AG20443 (cell line): ENCODE measurements around the gene SLC24A5.

ENCODE experiments used
- DNase-seq: peaks from one replicate; pipeline ENCODE4 v3.0.0; 2012; ENCODE audit warnings: low spot score, mixed read lengths

Gene SLC24A5

DNA sequence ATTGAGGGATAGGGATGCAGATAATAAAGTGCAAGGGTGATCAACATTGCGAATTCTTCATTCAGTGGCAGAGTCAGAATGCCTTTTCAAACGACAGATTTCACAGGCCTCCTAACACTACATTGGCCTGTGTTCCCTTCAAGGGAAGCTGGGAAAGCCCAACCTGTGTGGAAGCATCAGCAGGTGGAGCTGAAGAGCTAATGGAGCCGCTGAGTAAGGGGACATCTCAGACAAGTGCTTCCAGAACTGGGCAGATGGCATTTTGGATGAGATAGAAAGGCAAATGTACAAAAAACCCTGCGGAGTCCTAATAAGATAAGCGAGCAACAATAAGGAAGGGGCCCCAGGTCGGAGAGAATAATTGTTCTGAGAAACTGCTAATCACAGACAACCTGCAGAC is 8.5 kb upstream of the SLC24A5 start:
- no peak for DNase-seq

DNA sequence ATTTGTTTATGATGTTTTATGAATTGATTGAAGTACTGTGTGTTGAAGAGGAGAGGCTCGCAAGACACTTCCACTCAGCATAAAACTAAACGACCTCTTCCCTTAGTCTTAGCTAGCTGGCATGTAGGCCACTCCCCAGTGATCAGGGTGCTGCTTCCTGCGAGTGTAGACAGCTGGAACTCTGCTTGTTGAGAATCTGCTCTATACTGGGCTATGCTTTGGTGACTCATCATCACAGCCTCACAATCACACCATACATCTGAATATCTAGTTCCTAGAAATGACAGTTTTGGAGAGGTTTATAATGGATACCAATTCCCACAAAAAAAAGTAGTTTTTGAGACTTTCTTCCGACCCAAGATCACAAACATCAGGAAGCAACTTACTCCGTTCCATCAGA is 1.5 kb upstream of the SLC24A5 start:
- no peak for DNase-seq

DNA sequence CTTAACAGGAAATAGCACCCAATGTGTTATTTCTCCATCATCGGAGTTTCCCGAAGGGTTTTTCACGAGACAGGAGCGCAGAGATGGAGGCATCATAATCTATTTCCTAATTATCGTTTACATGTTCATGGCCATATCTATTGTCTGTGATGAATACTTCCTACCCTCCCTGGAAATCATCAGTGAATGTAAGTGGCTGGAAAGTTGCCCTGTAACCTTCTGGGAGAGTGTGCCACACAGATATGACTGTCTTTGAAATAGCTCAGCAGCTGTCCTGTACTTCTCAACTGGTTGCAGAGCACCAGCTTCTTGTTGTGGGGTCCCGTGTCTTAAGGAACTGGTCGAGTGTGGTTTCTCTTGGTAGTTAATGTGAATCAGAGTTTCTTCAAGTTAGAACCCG is 1.1 kb downstream of the SLC24A5 start:
- DNase-seq, result no peak

DNA sequence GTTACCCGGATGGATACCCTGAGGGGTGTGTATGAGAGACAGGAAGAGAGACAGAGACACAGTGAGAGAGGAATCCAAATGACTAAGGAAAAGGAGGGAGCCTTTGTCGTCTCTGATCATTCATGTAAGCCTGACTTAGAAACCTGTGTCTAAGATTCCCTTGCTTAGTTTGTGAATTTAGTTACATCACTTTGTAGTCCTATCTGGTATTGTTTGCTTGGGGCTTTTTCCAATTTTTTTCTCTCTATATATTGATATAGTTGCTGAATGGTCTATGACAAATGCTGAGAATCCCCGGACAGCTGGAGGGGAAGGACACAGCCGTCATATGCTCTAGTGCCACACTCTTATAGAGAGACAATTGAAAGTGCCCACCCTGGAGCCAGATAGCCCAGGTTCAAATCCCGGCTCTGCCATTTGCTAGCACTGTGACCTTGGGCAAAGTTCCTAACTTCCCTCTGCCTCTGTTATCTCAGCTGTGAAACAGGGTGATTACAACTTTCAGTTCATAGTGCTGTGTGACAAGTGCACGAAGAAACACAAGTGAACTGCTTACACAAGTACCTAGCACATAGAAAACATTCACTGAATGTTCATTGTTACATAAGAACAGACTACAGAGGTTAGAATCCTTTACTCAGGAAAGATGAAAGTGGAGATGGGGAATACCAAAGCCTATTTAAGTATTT is 6.0 kb downstream of the SLC24A5 start:
- DNase-seq, result no peak

DNA sequence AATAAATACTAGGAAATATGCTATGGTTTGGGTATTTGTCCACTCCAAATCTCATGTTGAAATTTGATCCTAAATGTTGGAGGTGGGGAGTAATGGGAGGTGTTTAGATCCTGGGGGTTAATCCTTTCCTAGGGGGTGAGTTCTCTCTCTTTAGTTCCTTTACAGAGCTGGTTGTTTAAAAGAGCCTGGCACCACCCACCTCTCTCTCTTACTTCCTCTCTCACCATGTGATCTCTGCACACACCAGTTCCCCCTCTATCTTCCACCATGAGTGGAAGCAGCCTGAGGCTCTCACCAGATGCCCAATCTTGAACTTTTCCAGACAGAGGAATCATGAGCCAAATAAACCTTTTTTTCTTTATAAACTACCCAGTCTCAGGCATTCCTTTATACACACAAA is 10.5 kb downstream of the SLC24A5 start:
- no peak for DNase-seq

DNA sequence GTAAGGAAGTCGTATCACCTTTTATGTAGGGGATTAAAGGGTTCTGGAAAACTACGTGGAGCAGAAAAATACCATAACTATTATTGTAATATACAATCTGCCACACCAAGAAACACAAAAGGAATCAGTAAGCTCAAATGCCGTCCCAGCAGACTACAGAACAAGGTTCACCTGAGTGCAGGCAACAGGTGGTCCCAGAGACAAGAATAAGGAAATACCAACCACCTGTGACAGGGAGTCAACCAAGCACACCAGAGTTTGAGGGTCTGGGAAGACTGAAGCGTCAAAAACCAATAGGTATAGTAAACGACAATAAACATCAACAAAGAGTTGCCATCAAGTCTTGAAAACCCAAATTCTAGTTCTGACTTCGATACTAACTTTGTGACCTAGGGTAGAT is 12.1 kb downstream of the SLC24A5 start:
- no peak for DNase-seq

DNA sequence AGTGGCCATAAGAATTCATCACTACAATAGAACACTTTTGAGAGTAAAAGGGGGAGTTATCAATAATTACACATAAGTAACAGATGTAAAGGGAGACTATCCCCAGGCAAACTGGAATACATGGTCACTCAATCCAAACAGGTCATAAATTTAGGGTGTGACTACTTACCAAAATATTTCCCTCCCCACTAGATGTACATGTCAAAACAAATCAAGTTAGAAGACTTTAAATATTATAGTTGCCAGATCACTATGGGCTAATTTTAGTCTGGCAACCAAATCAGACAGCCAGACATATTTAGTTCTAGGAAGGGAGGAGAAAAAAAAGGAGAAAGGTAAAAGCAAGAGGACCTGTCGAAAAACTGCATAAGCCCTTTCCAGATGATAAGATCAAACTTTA is 23.1 kb downstream of the SLC24A5 start:
- no peak for DNase-seq

DNA sequence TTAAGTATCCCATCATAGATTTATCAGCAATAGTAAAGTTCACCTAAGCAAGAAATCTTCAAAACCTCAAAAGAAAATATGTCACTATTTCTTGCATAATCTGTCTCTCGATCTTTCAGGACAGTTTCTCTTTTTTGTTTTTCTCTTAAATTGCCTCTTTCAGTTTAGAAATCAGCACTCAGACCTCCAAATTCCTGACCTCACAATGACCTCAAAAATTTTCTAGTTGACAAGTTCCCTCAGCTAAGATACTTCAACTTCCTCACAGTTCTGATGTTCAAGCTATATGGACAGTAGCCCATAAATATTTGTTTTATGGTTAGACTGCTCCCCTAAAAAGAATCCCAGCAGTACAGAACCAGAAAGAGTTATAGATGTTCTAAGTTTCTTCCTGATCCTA is 24.1 kb downstream of the SLC24A5 start:
- no peak for DNase-seq

DNA sequence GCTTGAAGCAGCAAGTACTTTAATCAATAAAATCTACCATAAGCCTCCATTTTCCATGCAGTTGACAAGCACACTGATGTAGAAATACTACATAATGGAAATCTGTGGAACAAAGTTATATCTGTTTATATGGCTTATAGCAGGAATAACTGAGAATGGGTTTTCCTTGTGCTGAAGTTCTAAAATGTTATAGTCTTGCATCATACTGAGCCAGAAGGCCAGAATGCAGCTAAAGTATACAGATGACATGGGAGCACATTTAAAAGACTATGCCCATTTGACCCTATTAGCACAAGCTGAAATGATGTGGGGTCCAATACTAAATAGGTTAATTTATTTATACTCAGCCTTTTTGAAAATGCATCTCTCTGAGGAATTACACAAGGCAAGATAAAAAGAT is 25.1 kb downstream of the SLC24A5 start:
- no peak for DNase-seq

DNA sequence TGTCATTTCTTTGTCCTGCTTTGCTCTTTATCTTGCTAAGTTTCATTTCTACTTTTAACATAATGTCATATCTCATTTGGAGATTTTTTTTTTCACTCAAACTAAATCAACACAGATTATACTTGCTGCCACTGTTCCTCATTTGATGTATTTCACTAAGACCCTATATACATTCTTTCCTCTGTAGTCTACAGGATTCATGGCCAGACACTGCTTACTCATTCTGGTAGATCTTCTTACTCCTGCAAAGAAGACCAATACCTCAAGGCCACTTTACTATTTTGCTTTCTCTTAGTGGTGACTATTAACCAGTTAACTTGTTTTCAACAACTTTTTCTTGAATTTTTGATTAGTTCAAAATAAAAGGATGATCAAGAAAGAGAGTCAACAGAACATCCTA is 26.6 kb downstream of the SLC24A5 start:
- DNase-seq, result no peak

GRCh38 chr15:48149858-48150257 is 29.1 kb downstream of the SLC24A5 start:
- peak; percentile 11 for DNase-seq

- no peak for DNase-seq
Measured at GRCh38 chr15:48153526-48153925, 32.7 kb downstream of the SLC24A5 start.

DNA sequence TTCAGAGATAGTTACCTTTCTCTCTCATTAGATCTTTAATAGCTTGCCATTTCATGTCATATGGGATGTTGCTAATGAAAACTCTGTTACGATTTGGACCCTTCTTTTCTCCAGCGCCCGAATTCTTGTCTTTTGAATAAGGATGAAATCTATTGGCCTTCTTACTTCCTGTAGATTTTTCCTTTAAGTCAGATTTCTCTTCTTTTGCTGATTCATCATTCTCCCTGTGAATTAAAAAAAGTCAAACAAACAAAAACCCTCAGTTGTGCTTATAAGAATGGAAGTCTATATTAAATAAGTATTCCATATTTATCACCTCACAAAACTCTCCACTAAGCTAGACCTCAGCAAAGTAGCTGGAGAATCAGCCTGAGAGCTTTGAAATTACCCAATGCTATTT is 47.8 kb downstream of the SLC24A5 start:
- no peak for DNase-seq

GRCh38 chr15:48170981-48171380 is 50.2 kb downstream of the SLC24A5 start:
- no peak for DNase-seq

GRCh38 chr15:48175126-48175525 is 54.3 kb downstream of the SLC24A5 start:
- no peak for DNase-seq

GRCh38 chr15:48176112-48176511 is 55.3 kb downstream of the SLC24A5 start:
- no peak for DNase-seq

GRCh38 chr15:48176957-48177356 is 56.2 kb downstream of the SLC24A5 start:
- DNase-seq, result no peak

DNA sequence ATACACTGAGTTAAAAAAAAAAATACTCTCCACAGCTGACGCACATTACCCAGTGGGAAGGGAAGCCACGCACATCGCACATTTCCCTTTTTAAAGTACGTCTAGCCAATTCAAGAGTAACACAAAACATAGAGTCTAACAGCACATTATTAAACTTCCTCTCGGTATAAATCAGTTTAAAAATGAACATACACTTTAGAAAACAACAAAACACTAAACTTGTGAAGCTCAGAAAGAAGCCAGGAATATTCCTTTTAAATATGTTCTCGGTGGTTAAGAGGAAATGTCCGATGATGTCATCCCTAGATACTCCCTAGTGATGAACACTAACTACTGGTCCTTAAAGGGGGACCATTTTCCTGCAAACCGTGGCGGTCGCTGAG is 56.6 kb downstream of the SLC24A5 start:
- peak; percentile 46 for DNase-seq

DNA sequence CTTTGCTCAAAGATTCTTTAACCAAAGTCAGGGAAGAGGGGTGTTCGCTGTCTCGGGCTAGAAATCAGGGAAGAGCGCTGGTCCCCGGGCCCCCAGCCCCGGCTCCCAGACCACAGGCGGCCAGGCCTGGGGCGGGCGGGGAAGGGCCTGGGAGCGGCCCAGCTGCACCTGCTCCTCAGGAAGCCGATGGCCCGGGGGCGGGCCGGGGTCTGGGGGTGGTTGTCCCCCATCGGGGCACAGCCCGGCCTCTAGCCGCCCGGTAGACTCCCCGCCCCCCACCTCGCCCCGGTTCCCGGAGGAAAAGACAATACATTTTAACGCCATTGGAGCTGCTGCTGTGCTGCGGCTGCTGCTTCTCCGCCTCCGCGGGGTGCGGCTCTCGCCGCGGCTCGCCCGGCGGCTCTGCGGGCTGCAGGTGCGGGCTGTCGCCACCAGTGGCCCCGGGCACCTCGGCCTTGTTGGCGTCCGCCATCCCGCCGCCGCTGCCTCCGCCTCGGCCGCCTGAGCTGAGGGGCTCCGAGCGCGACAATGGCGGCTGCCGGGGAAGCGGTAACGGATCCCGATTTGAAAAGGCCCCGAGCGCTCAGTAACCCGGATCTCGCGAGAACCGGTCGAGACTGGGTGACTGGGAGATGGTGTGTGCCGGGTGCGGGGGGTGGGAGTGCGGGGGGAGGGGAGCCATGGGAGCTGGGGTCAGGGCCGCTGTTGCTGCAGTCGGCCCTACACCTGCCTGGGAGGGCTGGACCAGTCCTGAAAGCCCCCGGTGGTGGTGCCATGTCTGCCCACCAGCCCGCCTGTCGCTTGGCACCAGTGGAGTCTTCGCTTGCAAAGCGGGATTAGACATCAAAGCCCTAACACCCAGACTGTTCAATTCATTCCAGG is 57.2 kb downstream of the SLC24A5 start, which contains the start of gene MYEF2:
Gene MYEF2 (minus strand): TSS at position 530 of the 882 bp plus-strand sequence. CDS start 58 bp downstream, at position 472.
- DNase-seq, result peak; percentile 77

DNA sequence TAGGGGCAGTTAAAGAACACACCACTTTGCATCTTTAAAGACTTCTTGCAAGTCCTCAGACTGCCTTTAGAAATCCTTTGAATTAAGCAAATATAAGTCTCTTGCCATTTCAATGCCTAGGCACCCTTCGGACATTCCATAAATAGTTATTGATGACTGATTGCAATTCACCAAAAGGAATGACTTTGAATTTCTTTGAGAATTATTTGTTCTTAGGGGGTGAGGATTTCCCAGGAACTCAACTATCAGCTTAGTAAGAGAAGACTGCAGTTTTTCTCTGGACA is 57.8 kb downstream of the SLC24A5 start:
- DNase-seq, result no peak

DNA sequence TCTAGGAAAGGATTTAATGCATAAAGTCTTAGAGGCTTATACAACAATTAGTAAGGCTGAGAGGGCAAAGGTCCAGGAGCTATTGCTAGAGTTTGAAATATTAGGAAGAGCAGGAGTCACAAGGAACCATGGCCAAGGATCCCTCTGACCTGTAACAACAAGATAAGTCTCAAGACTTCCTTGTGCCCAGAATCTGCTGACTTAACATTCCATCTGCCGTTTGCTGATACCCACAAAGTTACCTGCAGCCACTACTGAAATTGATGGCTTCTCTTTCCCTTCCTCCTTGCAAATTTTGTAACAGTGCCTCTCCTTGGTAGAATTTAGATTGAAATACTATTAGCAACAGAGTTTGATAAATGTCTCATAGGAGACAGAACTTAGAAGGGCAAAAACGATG is 62.0 kb downstream of the SLC24A5 start:
- DNase-seq, result no peak

- no peak for DNase-seq
Measured at GRCh38 chr15:48185529-48185928, 64.7 kb downstream of the SLC24A5 start.

DNA sequence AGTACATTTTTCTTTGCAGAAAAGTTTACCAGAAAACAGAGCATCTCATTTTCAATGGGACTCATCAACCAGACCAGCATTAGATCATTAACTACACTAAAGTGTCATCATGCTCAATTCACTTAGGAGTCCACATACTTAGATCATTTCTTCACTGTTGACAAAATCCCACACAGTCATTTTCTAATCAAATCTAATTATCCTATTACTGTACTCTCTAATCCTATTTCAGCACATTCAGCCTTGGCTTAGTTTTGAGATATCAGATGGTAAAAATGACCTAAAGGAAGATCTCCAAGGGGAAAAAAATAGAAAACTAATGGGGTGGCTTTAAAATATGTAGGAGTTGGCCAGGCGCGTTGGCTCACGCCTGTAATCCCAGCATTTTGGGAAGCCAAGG is 65.5 kb downstream of the SLC24A5 start:
- no peak for DNase-seq
